CD14-positive monocyte (primary cell): ENCODE data around the gene BHLHE41. TPM values are rescaled to one million over a fixed set of nuclear protein-coding genes. Genes with fewer than 3 reads are reported as not detected.

ENCODE experiments used
- DNase-seq, 3 donors: peaks; one replicate each; pipeline ENCODE4 v3.0.0-alpha.2; 2011 to 2022
- H2AFZ ChIP-seq: 2 replicates; pipeline ENCODE4 v1.6.0; 2012; ENCODE audit warnings: mild to moderate bottlenecking, low read depth, low read length, inconsistent platforms; ENCODE audit not compliant: insufficient read depth, poor library complexity, severe bottlenecking
- H3K27ac ChIP-seq, 2 donors: 1 replicate in 1 of 2; 2 replicates in 1 of 2; pipeline ENCODE4 v1.5.1; 2012 to 2013; ENCODE audit warnings: low read length in 2 of 2, control low read depth in 1 of 2, inconsistent platforms in 1 of 2, low read depth in 1 of 2, mild to moderate bottlenecking in 1 of 2
- H3K27me3 ChIP-seq, 2 donors: one replicate each; pipeline versions ENCODE4 v1.6.0 to v1.6.1; 2011 to 2013; ENCODE audit warnings: low read length in 2 of 2; ENCODE audit not compliant: control insufficient read depth in 2 of 2, insufficient read depth in 2 of 2
- H3K36me3 ChIP-seq, 2 donors: replicated peaks in 1 of 2; 1 replicate in 1 of 2; 2 replicates in 1 of 2; pipeline versions ENCODE4 v1.5.1 to v1.6.1; 2012 to 2013; ENCODE audit warnings: low read length in 2 of 2, control low read depth in 1 of 2, inconsistent platforms in 1 of 2, mild to moderate bottlenecking in 1 of 2; ENCODE audit not compliant: insufficient read depth in 2 of 2, control insufficient read depth in 1 of 2
- H3K4me1 ChIP-seq, 2 donors: 1 replicate in 1 of 2; 2 replicates in 1 of 2; pipeline versions ENCODE4 v1.5.1 to v1.6.1; 2012 to 2013; ENCODE audit warnings: low read length in 2 of 2, control low read depth in 1 of 2, inconsistent platforms in 1 of 2, mild to moderate bottlenecking in 1 of 2, moderate library complexity in 1 of 2; ENCODE audit not compliant: insufficient read depth in 2 of 2, control insufficient read depth in 1 of 2
- H3K4me2 ChIP-seq: replicated peaks from 2 replicates; pipeline ENCODE3; 2012; ENCODE audit warnings: low read length, moderate library complexity, mild to moderate bottlenecking; ENCODE audit not compliant: poor library complexity, severe bottlenecking; ENCODE audit errors: extremely low read depth
- H3K4me3 ChIP-seq, 3 experiments: fragments of 200-600 bp in 1 of 3; sonication (generic) in 1 of 3; replicated peaks in 1 of 3; 1 replicate in 2 of 3; 2 replicates in 1 of 3; pipeline ENCODE4 v1.5.1; 2011 to 2013; ENCODE audit warnings: low read length in 3 of 3, mild to moderate bottlenecking in 3 of 3, control low read depth in 2 of 3, low read depth in 2 of 3, inconsistent platforms in 1 of 3, moderate library complexity in 1 of 3
- H3K79me2 ChIP-seq: 2 replicates; pipeline ENCODE4 v1.6.0; 2012; ENCODE audit warnings: mild to moderate bottlenecking, control low read depth, inconsistent platforms, low read length, moderate library complexity; ENCODE audit not compliant: insufficient read depth
- H3K9ac ChIP-seq: 2 replicates; pipeline ENCODE4 v1.6.0; 2017; ENCODE audit warnings: low read length, mild to moderate bottlenecking; ENCODE audit not compliant: insufficient read depth, poor library complexity, severe bottlenecking
- H3K9me3 ChIP-seq, 2 donors: replicated peaks in 1 of 2; 1 replicate in 1 of 2; 2 replicates in 1 of 2; pipeline versions ENCODE4 v1.5.1 to v1.6.1; 2012 to 2013; ENCODE audit warnings: low read length in 2 of 2, control low read depth in 1 of 2; ENCODE audit not compliant: control insufficient read depth in 1 of 2, insufficient read depth in 1 of 2
- H4K20me1 ChIP-seq: 2 replicates; pipeline ENCODE4 v1.6.0; 2012; ENCODE audit warnings: mild to moderate bottlenecking, low read length, control low read depth, moderate library complexity; ENCODE audit not compliant: insufficient read depth
- H3K27ac Mint-ChIP-seq, 7 donors: one replicate each; pipeline ENCODE4 v1.8.0; 2020; ENCODE audit warnings: mild to moderate bottlenecking in 7 of 7, mixed read lengths in 7 of 7, moderate library complexity in 6 of 7, inconsistent platforms in 2 of 7
- H3K27me3 Mint-ChIP-seq, 3 donors: one replicate each; pipeline ENCODE4 v1.8.0; 2021 to 2022; ENCODE audit warnings: low read depth in 3 of 3, mild to moderate bottlenecking in 3 of 3, mixed read lengths in 3 of 3, moderate library complexity in 3 of 3, inconsistent platforms in 1 of 3
- H3K36me3 Mint-ChIP-seq, 2 donors: one replicate each; pipeline ENCODE4 v1.8.0; 2020; ENCODE audit warnings: mixed read lengths in 2 of 2, inconsistent platforms in 1 of 2, mild to moderate bottlenecking in 1 of 2
- H3K4me1 Mint-ChIP-seq: one replicate; pipeline ENCODE4 v1.8.0; 2020; ENCODE audit warnings: mild to moderate bottlenecking, mixed read lengths
- H3K4me3 Mint-ChIP-seq, 2 donors: one replicate each; pipeline ENCODE4 v1.8.0; 2020; ENCODE audit warnings: mild to moderate bottlenecking in 2 of 2, mixed read lengths in 2 of 2, moderate library complexity in 1 of 2
- H3K9me3 Mint-ChIP-seq, 7 donors: one replicate each; pipeline ENCODE4 v1.8.0; 2020 to 2022; ENCODE audit warnings: mixed read lengths in 7 of 7, mild to moderate bottlenecking in 6 of 7, moderate library complexity in 6 of 7, inconsistent platforms in 2 of 7
- WGBS: methylation state at CpG from one replicate; pipeline ENCODE4 v1.1.5; 2013; ENCODE audit warnings: missing lambda C conversion rate; ENCODE audit not compliant: insufficient coverage; 5-methylcytosine and 5-hydroxymethylcytosine counted together
- intact Hi-C, 2 donors: fragments of 100-400 bp; cut with micrococcal nuclease; formaldehyde crosslinking; loops; one replicate each; pipeline versions ENCODE4 v1.15.0 to v1.15.1; 2023
- polyA plus RNA-seq, 3 donors: library from polyadenylated mRNA; depleted of rRNA in 1 of 3; unstranded in 2 of 3; stranded (reverse) in 1 of 3; fragments of 300-500 nt in 2 of 3; fragments of >200 nt in 1 of 3; fragmentation: Illumina TruSeq in 2 of 3; gene quantifications; 1 replicate in 2 of 3; 2 replicates in 1 of 3; pipeline ENCODE4 v1.2.3, GENCODE V29; 2012 to 2021
- TF ChIP-seq, protein P1 (sequence below): fragments of 200-600 bp; IDR thresholded peaks from one replicate; pipeline ENCODE4 v1.8.0; 2022; ENCODE audit warnings: antibody characterized with exemption, mild to moderate bottlenecking

Gene BHLHE41
- polyA plus RNA-seq, 3 donors: 0.03 TPM; not detected in 2

DNA sequence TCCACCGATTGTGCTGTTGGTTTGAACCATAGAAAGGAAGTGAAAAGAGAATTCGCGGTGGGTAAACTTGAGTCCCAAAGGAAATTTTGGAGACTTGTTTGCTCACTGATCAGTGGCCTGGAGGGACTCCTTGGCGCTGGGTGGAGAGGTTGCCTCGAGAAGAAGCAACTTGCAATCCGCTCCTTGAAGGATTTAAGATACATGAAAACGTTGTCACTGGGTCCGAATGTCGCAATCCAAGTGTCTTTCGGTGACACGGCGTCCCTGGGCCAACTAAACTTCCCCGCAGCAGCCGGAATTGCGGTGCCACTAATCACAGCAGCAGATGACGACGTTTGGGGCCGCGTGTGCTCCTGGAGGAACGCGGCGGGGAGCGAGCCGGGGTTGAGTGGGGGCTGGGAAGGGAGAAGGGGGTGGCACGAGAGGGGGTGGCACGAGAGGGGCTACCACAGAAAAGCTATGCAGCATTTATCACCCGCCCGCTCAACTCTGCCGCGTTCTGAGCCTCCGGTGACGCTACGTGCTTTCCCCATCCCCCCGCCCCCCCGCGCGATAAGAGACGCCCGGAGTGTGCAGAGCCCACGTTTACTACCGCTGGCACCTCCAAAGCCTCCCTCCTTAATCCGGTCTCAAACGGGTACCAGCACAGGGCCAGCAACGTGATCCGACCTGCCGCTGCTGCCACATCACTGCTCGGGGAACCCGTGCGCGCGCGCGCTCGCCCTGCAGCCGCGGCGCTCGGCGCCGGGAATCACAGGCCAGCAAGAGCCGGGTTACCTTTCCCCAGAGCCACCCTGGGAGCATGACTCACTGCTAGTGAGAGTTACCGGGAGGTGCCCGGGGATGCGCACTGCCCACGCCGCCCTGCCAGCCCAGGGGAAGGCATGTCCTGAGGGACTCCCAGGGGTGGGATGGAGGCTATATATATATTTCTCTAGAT lies 833 bp upstream of the BHLHE41 start:
- peaks cover 0 to 40% (median 19%) of the 10 kb centered on the region in 7 donors for H3K9me3 Mint-ChIP-seq
- peaks cover 8 to 29% of the 10 kb centered on the region in 2 donors for H3K36me3 Mint-ChIP-seq
- peaks cover 79 to 87% (median 83%) of the 10 kb centered on the region in 3 donors for H3K27me3 Mint-ChIP-seq
- TF ChIP-seq, protein P1, sequence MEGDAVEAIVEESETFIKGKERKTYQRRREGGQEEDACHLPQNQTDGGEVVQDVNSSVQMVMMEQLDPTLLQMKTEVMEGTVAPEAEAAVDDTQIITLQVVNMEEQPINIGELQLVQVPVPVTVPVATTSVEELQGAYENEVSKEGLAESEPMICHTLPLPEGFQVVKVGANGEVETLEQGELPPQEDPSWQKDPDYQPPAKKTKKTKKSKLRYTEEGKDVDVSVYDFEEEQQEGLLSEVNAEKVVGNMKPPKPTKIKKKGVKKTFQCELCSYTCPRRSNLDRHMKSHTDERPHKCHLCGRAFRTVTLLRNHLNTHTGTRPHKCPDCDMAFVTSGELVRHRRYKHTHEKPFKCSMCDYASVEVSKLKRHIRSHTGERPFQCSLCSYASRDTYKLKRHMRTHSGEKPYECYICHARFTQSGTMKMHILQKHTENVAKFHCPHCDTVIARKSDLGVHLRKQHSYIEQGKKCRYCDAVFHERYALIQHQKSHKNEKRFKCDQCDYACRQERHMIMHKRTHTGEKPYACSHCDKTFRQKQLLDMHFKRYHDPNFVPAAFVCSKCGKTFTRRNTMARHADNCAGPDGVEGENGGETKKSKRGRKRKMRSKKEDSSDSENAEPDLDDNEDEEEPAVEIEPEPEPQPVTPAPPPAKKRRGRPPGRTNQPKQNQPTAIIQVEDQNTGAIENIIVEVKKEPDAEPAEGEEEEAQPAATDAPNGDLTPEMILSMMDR: no peak
- H3K27ac Mint-ChIP-seq: peak overlapping the region in 6 of 7 donors; percentile 33 to 81 (median 64)
- intact Hi-C loops: loop anchor here (10.0 kb wide), 2 partner anchors 149 to 349 kb away; no protein-coding TSS in a partner anchor
- Histone ChIP-seq H2AFZ (peak overlapping the region; percentile 72), H3K27ac (no peak overlapping the region), H3K9me3 (peaks cover 0 to 15% of the 10 kb centered on the region in 2 donors), H3K4me3 (peak overlapping the region; percentile 19 to 75 (median 35)), H4K20me1 (no peaks in the 10 kb centered on the region), H3K36me3 (no peaks in the 10 kb centered on the region), H3K4me1 (peaks cover 45 to 52% of the 10 kb centered on the region in 2 donors), H3K9ac (no peak overlapping the region), H3K27me3 (peaks cover 74 to 76% of the 10 kb centered on the region in 2 donors), H3K79me2 (no peaks in the 10 kb centered on the region), H3K4me2 (peak overlapping the region; percentile 85)
- peaks cover 46% of the 10 kb centered on the region for H3K4me1 Mint-ChIP-seq
- peak overlapping the region; percentile 86 to 97 for H3K4me3 Mint-ChIP-seq
- peak; percentile 51 to 82 (median 65) for DNase-seq
- under 1% methylated on average over 59 of the region's 66 CpGs for WGBS

DNA sequence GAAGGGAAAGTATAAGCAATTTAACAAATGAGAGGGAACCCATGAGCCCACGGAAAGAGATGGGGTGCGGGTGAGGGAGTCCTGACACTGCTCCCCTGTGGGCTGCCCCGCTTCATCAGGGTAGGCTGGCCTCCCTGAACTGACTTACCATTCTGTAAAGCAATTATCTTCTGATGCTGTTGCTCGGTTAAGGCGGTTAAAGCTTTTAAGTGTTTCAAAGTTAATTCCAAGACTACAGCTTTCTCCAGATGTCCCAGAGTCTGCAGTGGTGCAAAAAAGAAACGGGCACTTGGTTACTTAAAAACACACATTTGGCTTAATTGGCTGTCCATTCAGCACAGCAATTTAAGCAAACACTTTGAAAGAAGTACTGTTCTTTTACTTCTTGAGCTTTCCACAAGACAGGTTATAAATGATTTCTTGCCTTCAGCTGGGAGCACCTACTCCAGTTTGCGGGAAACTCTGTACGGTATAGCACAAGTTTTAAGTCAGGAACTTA lies 1.3 kb downstream of the BHLHE41 start:
- Histone ChIP-seq H3K79me2 (no peaks in the 10 kb centered on the region), H3K27me3 (peaks cover 78 to 80% of the 10 kb centered on the region in 2 donors), H3K27ac (no peak overlapping the region), H3K9me3 (peaks cover 0 to 15% of the 10 kb centered on the region in 2 donors), H2AFZ (no peak overlapping the region), H3K9ac (no peak overlapping the region), H3K4me1 (peaks cover 42 to 48% of the 10 kb centered on the region in 2 donors), H3K36me3 (no peaks in the 10 kb centered on the region), H4K20me1 (no peaks in the 10 kb centered on the region), H3K4me3 (peak overlapping the region in 1 of 3 experiments; percentile 72), H3K4me2 (peak overlapping the region; percentile 79)
- peaks cover 0 to 40% (median 19%) of the 10 kb centered on the region in 7 donors for H3K9me3 Mint-ChIP-seq
- H3K4me3 Mint-ChIP-seq: peak overlapping the region; percentile 84 to 92
- WGBS: 10% methylated on average over 6 of the region's 8 CpGs
- intact Hi-C loops: loop anchor here (10.0 kb wide), 2 partner anchors 151 to 351 kb away; no protein-coding TSS in a partner anchor
- TF ChIP-seq, protein P1: no peak
- peaks cover 8 to 29% of the 10 kb centered on the region in 2 donors for H3K36me3 Mint-ChIP-seq
- peaks cover 83 to 91% (median 85%) of the 10 kb centered on the region in 3 donors for H3K27me3 Mint-ChIP-seq
- peak overlapping the region in 1 of 7 donors; percentile 67 for H3K27ac Mint-ChIP-seq
- no peak for DNase-seq
- H3K4me1 Mint-ChIP-seq: peaks cover 43% of the 10 kb centered on the region
